ENCODE results near the gene NIT1.
"Not testable (repeated sequence)": the region's sequence is repeated elsewhere in the genome, so short reads cannot be mapped to it uniquely, and the experiment has no call there.

The NIT1 gene

DNA sequence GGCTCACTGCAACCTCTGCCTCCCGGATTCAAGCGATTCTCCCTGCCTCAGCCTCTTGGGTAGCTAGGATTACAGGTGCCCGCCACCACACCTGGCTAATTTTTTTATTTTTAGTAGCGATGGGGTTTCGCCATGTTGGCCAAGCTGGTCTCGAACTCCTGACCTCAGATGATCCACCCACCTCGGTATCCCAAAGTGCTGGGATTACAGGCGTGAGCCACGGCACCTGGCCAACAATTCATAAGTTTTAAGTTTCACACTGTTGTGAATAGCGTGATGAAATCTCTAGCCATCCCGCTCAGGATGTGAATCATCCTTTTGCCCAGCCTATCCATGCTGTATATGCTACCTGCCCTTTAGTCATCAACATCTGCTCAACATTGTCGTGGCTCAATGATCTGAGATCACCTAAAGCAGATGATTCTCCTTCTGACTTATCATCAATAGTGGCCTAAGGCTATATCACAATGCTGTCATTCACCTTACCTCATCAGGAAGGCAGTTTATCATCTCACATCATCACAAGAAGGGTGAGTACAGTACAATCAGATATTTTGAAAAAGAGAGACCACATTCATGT, 2.7 kb upstream of the NIT1 start:
- DNase-seq = no peak

GRCh38 chr1:161115961-161116360, 1.9 kb upstream of the NIT1 start:
- DNase-seq = not testable (repeated sequence)

- no peak for DNase-seq
Measured at GRCh38 chr1:161119092-161119903, 1.4 kb downstream of the NIT1 start.

GRCh38 chr1:161121042-161121650, 3.2 kb downstream of the NIT1 start:
- no peak for DNase-seq

DNA sequence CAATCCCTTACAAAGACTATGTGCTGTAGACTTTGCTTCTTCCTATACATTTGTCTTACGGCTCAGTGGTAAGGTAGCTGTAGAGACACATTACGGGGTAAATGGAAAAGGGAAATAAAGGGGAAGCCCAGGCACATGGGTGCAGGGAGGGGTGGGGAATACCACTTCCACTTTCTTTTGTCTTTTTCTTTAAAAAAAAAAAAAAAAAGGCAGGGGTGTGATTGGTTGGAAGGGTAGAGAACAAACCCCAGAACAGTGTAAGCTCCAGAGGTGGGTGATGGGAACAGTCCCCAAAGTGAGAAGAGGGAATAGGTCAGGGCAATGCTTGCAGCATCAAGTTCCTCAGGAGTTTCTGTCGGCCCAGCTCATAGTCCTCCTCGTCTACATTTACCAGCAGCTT, 3.9 kb downstream of the NIT1 start:
- no peak for DNase-seq

DNA sequence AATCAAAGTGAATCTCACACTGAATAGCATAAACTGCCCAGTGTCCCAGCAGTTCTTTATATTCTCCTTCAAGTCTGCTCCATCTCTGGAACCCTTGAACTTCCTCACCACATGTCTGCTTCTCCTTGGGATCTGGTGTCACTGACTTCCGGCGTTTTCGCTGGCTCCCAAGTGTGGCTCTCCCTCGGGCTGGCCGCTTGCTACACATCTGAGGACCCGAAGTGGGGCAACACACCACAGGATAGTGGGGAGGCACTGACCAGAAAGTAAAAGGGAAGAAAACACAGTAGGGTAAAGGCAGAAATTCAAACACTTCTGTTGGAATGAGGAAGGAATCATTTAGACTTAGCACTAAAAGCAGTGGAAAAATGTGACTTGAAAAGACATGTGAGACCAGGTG, 5.1 kb downstream of the NIT1 start:
- DNase-seq = no peak

- DNase-seq = no peak
Measured at GRCh38 chr1:161127649-161128048, 9.7 kb downstream of the NIT1 start.

GRCh38 chr1:161128591-161129420, 10.9 kb downstream of the NIT1 start:
- DNase-seq = no peak

- DNase-seq = no peak
Measured at GRCh38 chr1:161130266-161130665, 12.4 kb downstream of the NIT1 start.

DNA sequence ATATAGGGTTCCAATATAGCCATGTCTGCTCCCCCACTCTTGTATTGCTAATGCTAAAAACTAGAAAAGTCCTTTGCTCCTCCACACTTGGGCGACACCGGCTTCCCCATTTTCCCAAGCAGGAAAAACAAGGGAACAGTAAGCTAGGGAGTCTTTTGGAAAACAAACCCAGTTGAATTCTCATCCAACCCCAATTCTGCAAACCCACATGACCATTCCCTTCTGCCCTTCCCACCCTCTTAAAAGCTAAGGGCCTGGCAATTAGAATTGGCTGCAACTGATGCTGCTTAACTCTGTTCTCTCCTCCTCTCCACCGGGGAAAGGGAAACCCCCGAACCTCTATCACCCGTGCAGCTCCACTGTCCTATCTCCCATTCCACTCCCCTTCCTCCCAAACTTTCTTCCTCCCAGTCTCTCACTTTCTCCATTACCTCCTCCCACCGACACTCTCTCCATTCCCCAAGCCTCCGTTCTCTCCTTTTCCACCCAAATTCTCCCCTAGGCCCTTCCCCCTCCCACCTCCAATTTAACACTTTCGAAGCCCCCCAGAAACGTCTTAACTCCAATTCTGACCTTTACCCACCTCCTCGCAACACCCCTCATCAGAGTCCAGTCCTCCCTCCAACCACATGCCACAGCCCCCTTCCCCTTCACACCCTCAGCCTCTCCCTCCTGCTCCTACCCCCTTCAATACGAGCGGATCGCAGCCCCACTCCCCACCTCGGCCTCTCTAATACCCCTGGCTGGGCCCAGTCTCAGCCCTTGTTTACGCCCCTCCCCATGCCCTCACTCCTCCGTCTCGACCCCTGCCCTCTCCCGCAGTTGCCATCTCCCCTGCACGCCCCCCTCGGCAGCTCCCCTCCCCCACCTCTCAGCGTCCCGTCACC, 13.9 kb downstream of the NIT1 start:
- DNase-seq = no peak

GRCh38 chr1:161132410-161133219, 14.7 kb downstream of the NIT1 start, which contains the start of gene DEDD:
DEDD (minus strand) TSS chr1:161132667; CDS start chr1:161124462, 8,205 bp downstream.
- peak; percentile 96 for DNase-seq

- DNase-seq = no peak
Measured at GRCh38 chr1:161133220-161133740, 15.4 kb downstream of the NIT1 start.

DNA sequence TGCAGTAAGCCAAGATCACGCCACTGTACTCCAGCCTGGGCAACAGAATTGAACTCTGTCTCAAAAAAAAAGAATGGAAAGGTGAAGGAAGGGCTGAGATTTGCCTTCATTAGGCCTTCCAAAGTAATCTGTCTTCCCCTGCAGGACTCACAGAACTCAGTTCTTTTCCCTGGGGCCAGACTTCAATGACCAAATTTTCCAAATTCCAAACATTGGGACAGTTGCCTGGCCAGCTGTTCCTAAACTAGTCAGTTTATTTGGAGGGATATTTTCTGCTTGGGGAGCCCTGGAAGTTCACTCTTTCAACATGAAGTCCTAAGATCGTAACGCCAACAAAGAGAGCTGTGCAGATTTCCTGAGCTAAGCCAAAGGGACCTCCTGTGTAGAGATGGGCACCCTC, 20.0 kb downstream of the NIT1 start:
- DNase-seq = no peak

DNA sequence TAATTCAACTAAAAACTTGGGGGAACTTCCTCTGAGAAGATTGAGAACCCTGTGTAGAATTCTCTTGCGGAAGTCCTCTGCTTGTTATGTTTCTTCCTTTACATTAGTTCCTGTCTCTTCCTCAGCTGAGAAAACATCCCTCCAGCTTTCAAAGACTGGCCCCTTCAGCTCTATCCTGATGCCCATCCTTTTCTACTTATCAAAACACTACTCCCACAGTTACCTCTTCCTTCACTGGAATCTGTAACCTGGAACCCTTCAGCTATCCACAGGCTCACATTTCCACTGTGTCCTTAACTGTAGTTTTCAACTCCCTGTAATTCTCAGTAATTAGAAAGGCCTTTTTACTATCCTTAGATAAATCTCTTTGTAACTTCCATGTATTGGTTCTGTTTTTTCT, 20.5 kb downstream of the NIT1 start:
- DNase-seq = no peak

DNA sequence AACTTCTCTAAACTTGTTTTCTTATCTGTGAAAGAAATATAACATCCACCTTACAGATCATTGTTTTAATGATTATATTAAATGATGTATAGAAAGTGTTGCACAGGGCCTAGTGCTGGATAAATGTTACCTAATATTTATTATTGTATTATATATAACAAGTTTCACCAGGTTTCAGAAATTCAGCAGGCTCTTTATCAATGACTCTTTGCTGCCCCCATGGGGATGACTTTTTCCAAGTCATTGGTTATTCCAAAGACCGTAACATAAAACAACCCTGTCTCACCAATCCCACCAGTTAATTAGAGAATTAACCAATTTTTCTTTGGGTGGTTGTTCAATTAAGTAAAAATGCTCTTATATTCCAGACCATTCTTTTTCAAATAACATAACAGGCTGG, 21.9 kb downstream of the NIT1 start:
- DNase-seq = no peak

DNA sequence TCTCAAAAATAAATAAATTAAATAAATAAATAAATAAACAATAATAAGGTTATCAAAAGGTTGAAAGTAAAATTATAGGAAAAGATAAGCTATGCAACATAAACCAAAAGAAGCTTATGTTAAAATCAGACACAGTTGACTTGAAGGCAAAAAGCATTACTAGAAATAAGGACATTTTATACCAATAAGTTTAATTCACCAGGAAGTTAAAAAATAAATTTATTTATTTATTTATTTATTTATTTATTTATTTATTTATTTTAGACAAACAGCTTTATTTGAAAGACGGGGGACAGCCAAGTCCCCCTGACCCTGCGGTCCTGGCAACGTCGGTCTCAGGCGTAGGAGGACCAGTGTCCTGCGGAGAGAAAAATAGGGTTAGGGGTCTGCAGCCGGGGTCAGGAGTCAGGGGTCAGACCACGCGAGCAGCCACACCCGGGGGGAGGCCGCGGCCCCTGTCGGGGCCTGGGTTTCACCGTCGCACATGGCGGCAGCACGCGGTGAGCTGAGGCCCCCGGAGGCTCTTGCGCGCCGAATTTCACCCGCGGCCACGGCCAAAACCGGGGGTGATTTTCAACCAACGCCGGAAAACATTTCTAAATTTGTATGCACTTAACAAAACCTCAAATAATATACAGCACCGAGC, 23.0 kb downstream of the NIT1 start:
- DNase-seq = no peak

DNA sequence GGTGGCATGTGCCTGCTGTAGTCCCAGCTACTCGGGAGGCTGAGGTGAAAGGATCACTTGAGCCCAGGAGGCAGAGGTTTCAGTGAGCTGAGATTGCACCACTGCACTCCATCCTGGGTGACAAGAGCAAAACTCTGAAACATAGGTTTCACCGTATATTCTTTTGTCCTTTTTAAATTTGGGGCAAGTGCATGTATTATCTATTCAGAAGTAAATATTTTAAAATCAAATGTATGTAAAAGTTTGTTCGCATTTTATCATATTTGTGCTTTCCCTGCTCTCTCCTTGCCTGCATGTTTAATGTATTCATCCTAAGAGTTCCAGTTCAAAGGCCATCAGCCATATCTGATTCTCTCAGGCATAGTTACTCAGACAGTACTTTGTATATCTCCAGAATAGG, 27.9 kb downstream of the NIT1 start:
- DNase-seq = no peak

DNA sequence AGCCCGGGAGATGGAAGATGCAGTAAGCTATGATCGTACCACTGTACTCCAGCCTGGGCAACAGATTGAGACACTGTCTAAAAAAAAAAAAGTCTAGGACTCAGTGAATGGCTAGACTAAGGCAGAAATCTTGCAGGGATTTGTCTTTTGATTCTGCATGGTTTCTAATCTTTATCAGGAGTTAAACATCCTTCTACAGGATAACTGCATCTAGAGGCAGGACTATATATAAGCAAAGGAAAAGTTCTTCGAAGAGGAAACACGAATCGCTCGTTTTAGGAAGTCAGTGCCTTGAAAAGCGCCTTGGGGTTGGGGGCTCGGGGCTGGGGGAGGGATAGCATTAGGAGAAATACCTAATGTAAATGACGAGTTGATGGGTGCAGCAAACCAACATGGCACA, 35.3 kb downstream of the NIT1 start:
- DNase-seq = no peak

DNA sequence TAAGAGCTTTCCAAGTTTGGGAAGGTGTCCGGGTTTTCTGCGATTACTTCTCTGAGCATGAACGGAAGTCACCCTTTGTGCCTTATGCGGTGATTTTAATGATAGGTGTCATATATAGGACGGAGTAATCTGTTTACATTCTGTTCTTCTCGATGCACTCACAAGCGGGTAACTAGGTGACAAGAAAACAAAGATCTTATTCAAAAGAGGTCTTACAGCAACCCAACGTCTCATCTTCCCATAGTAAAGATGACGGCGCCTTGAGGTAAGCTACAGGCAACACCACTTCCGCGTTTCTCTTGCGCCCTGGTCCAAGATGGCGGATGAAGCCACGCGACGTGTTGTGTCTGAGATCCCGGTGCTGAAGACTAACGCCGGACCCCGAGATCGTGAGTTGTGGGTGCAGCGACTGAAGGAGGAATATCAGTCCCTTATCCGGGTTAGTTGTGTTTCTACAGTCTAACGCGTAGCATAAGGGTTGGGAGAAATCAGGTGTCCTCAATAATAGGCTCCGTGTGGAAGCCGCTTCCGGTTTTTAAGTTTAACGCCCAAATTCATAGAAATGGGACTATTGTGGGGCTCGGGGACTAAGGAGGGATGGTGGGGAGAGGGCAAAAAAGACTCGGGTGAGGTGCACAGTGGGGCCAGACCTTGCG, 35.9 kb downstream of the NIT1 start, which contains the start of gene UFC1:
Gene UFC1 (plus strand): TSS at position 297 of the 656 bp plus-strand sequence. CDS start 20 bp downstream, at position 317.
- DNase-seq = peak; percentile 78

GRCh38 chr1:161157867-161158266, 40.0 kb downstream of the NIT1 start:
- DNase-seq = no peak
